Measurements from ENCODE around the gene PCNX2.

GRCh38 chr1:233183226-233184020 lies 112.1 kb downstream of the PCNX2 start:
- TF ChIP-seq POLR2A (IDR thresholded peaks at IDR 0.05) (no peak), CTCF (IDR thresholded peaks at IDR 0.05) (no peak)

All from heart left ventricle (tissue), 13 donors.